Psoas muscle (tissue), 8 donors: Measurements from ENCODE around the gene SLC4A1AP. TPM values are rescaled to one million over a fixed set of nuclear protein-coding genes. Genes with fewer than 3 reads are reported as not detected.

ENCODE experiments used
- ATAC-seq, 4 donors: fragments of 200-7000 bp; cut with Tn5 transposase; one replicate each; pipeline ENCODE4 v1.9.1; 2020; ENCODE audit warnings: moderate library complexity in 3 of 4, mild to moderate bottlenecking in 2 of 4
- DNase-seq, 2 donors: peaks; one replicate each; pipeline ENCODE4 v3.0.0-alpha.2; 2020
- H3K27ac ChIP-seq: fragments of 200-600 bp; one replicate; pipeline ENCODE4 v1.8.0; 2022
- H3K27me3 ChIP-seq, 3 donors: fragments of 200-600 bp in 1 of 3; one replicate each; pipeline versions ENCODE4 v1.6.1 to v1.8.0; 2013 to 2022; ENCODE audit warnings: low read length in 2 of 3, mild to moderate bottlenecking in 2 of 3, moderate library complexity in 1 of 3; ENCODE audit not compliant: insufficient read depth in 3 of 3
- H3K36me3 ChIP-seq, 2 donors: fragments of 200-600 bp in 1 of 2; one replicate each; pipeline versions ENCODE4 v1.6.1 to v1.8.0; 2013 to 2022; ENCODE audit warnings: low read depth in 1 of 2, mild to moderate bottlenecking in 1 of 2, moderate library complexity in 1 of 2; ENCODE audit not compliant: insufficient read depth in 1 of 2
- H3K4me1 ChIP-seq: fragments of 200-600 bp; one replicate; pipeline ENCODE4 v1.8.0; 2022
- H3K4me3 ChIP-seq: fragments of 200-600 bp; one replicate; pipeline ENCODE4 v1.8.0; 2022; ENCODE audit warnings: mild to moderate bottlenecking
- H3K9me3 ChIP-seq: fragments of 200-600 bp; one replicate; pipeline ENCODE4 v1.8.0; 2022
- WGBS, 3 donors: extraction: QIAGEN DNeasy Blood & Tissue Kit; methylation state at CpG; one replicate each; pipeline versions ENCODE4 v1.1.6 to v1.1.7; 2013; 5-methylcytosine and 5-hydroxymethylcytosine counted together
- intact Hi-C, 2 donors: fragments of 100-400 bp; cut with DNase I; formaldehyde crosslinking; loops; one replicate each; pipeline versions ENCODE4 v1.11.0 to v1.14.2; 2022
- polyA plus RNA-seq, 3 donors: library from polyadenylated mRNA; stranded (reverse); fragments of 200-250 nt; gene quantifications; one replicate each; pipeline ENCODE4 v1.2.3, GENCODE V29; 2013
- total RNA-seq, 4 donors: library from RNA; stranded (reverse); fragmentation: NEBNext Ultra II Directional in 2 of 4; extraction: Animal tissue kit (Norgen Biotek cat#: 25700) in 2 of 4; gene quantifications; one replicate each; pipeline versions ENCODE4 v1.2.1 to v1.2.4, GENCODE V29; 2021 to 2023
- TF ChIP-seq, protein P1 (sequence below): fragments of 200-600 bp; IDR thresholded peaks from one replicate; pipeline ENCODE4 v1.8.0; 2022; ENCODE audit warnings: antibody characterized with exemption
- donor health status: healthy with polysubstance abuse.
- donor health status: DM: no; HTN: no; CAD: no; lungs with moderate emphysema.
- donor health status: Bipolar disorder and iron deficiency.
- donor health status: healthy.
- donor health status: DM: yes; HTN: yes; CAD: no.
- donor health status: DM: no; HTN: no; CAD: no.
- donor health status: DM: no; HTN: no; CAD: no.
- donor health status: DM: yes; HTN: yes; CAD: no.

Gene SLC4A1AP
- total and polyA plus RNA-seq, 7 donors, result 20.5 to 44.8 (median 26.7) TPM

DNA sequence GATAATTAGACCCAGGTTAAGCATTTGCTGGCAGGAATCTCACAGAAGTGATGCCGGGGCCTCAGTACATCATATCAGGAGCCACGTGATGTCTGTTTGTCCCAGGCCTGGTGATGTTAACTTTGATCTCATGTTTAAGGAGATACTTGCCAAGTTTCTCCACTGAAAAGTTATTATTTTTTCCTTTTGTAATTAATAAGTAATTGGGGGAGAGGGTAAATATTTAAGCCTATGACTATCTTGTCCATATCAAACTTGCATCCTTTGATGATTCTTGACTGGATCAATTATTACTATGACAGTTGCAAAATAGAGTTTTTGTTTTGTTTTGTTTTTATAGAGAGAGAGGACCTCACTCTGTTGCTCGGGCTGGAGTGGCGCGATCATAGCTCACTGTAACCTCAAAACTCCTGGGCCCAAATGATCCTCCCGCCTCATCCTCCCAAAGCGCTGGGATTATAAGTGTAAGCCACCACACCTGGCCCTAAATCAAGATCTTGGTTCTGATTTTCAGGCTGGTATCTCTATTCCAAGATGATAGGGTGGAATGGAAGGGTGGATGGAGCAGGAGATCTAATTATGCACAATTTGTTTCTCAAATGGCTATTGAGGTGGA, 46.4 kb downstream of the SLC4A1AP start:
- Histone ChIP-seq H3K9me3 (no peaks in the 10 kb centered on the region), H3K27me3 (no peaks in the 10 kb centered on the region), H3K4me1 (peaks cover 24% of the 10 kb centered on the region), H3K4me3 (no peak overlapping the region), H3K27ac (no peak overlapping the region), H3K36me3 (no peaks in the 10 kb centered on the region)
- 90 to 95% (median 93%) methylated on average over 7 of the region's 7 CpGs for WGBS, 3 donors
- DNase-seq (no peak), ATAC-seq (no peak)
- intact Hi-C loops, result loop anchor here (5.0 to 10.0 kb wide), 2 partner anchors 685 to 687 kb away; partner anchors contain the start of gene FOSL2 (in 1 of the 2)
- TF ChIP-seq, protein P1, sequence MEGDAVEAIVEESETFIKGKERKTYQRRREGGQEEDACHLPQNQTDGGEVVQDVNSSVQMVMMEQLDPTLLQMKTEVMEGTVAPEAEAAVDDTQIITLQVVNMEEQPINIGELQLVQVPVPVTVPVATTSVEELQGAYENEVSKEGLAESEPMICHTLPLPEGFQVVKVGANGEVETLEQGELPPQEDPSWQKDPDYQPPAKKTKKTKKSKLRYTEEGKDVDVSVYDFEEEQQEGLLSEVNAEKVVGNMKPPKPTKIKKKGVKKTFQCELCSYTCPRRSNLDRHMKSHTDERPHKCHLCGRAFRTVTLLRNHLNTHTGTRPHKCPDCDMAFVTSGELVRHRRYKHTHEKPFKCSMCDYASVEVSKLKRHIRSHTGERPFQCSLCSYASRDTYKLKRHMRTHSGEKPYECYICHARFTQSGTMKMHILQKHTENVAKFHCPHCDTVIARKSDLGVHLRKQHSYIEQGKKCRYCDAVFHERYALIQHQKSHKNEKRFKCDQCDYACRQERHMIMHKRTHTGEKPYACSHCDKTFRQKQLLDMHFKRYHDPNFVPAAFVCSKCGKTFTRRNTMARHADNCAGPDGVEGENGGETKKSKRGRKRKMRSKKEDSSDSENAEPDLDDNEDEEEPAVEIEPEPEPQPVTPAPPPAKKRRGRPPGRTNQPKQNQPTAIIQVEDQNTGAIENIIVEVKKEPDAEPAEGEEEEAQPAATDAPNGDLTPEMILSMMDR, result no peak

DNA sequence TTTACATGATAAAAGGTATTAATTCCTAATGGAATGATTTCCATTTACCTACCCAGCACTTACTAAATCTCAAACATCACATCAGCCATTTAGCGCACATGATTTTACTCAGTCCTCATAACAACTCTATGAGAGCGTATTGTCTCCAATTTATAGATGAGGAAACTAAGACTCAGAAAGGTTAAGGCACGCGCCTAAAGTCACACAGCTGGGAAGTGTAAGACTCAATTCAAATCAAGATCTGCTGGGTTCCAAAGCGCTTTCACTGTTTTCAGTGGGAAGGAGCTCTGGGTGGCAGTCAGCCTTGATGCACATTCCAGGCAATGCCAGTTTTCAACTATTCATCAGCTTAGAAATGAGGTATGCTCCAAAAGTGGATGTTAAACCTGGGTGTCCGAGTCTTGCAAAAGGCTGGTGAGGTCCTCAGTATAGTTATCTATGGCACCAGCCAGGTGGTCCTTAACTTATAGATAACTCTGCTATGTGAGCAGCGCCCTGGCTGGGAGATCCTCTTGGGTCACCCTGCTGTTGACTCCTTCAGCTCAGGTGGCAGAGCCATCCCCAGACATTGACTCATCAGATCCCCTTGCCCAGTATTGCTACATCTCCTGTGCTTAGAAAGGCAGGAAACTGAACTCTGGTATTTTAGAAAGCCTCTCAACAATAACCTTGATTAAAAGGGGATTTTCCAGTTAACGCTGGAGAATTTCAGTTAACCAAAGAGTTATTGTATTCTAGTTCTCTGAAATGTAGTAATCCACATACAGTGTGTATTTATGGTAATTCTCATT, 47.1 kb downstream of the SLC4A1AP start:
- TF ChIP-seq, protein P1, result no peak
- intact Hi-C loops, result no loop called here
- ATAC-seq (peak in 1 of 4 donors; percentile 22), DNase-seq (no peak)
- H3K36me3 ChIP-seq, result no peaks in the 10 kb centered on the region
- peaks cover 16% of the 10 kb centered on the region for H3K4me1 ChIP-seq
- no peak overlapping the region for H3K4me3 ChIP-seq
- H3K27me3 ChIP-seq, result no peaks in the 10 kb centered on the region
- no peak overlapping the region for H3K27ac ChIP-seq
- WGBS, 3 donors, result 89 to 92% (median 90%) methylated on average over 8 of the region's 8 CpGs
- H3K9me3 ChIP-seq, result no peaks in the 10 kb centered on the region

DNA sequence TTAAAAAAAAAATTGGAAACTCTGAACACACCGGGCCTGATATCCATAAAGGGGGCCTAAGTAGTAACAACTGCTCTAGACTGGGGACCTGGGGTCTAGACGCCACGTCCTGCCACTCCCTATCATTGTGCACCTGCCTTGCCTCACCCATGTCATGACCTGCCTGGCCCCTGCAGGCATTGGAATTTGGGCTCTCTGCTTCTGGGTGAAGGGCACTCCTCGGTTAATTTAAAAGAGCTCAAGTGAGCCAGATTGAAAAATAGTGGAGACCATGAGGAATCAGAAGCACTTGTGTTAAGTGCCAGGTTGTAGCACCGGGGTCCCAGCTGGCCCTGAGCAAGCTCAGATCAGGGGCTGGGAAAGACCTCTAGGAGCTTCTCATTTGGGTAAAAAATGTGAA, 48.1 kb downstream of the SLC4A1AP start:
- Histone ChIP-seq H3K27me3 (no peaks in the 10 kb centered on the region), H3K4me3 (no peak overlapping the region), H3K4me1 (peaks cover 14% of the 10 kb centered on the region), H3K9me3 (no peaks in the 10 kb centered on the region), H3K36me3 (no peaks in the 10 kb centered on the region), H3K27ac (no peak overlapping the region)
- 73 to 85% (median 75%) methylated on average over 5 of the region's 5 CpGs for WGBS, 3 donors
- ATAC-seq (no peak), DNase-seq (no peak)
- TF ChIP-seq, protein P1, result no peak
- intact Hi-C loops, result no loop called here

DNA sequence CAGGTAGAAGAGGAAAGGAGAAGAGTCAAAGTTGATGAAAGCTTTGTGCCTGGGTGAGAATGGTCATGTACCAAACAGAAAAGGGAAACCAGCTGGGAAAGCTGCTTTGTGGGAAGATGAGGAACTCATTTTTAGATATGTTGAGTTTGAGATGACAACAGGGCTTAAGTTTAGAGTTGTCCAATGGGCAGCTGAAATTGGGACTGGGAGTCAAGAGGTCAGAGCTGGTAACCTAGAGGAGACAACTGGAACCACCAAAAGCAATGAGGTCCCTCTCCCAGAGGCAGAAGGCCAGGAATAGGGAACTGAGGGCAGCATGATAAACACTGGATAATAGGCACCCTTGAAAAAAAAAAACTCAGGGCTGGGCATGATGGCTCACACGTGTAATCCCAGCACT, 48.8 kb downstream of the SLC4A1AP start:
- intact Hi-C loops, result no loop called here
- ATAC-seq (no peak), DNase-seq (no peak)
- Histone ChIP-seq H3K36me3 (no peaks in the 10 kb centered on the region), H3K4me1 (peaks cover 13% of the 10 kb centered on the region), H3K9me3 (no peaks in the 10 kb centered on the region), H3K27me3 (no peaks in the 10 kb centered on the region), H3K4me3 (no peak overlapping the region), H3K27ac (no peak overlapping the region)
- 63 to 92% (median 92%) methylated on average over 1 of the region's 1 CpG for WGBS, 3 donors
- TF ChIP-seq, protein P1, result no peak
